HepG2 (cell line): ENCODE measurements around the gene CIAO3. TPM values are rescaled to one million over a fixed set of nuclear protein-coding genes. Genes with fewer than 3 reads are reported as not detected.

Experiments
- AKAP8 ChIP-seq: sonication (generic); formaldehyde crosslinking; IDR thresholded peaks from 2 replicates; pipeline ENCODE4 v1.5.1; 2020; ENCODE audit warnings: mild to moderate bottlenecking, missing genetic modification reagents
- CENPBD1 ChIP-seq: sonication (generic); formaldehyde crosslinking; IDR thresholded peaks from 2 replicates; pipeline ENCODE4 v1.8.0; 2022; ENCODE audit warnings: missing genetic modification reagents, low read depth, mild to moderate bottlenecking, borderline replicate concordance
- DRAP1 ChIP-seq: IDR thresholded peaks from 2 replicates; pipeline ENCODE4 v1.6.1; 2016; ENCODE audit warnings: missing genetic modification reagents, missing compliant biosample characterization
- FOXC1 ChIP-seq: sonication (generic); formaldehyde crosslinking; IDR thresholded peaks from 2 replicates; pipeline ENCODE4 v1.8.0; 2022; ENCODE audit warnings: mild to moderate bottlenecking, missing genetic modification reagents, borderline replicate concordance
- HCFC1 ChIP-seq: fragments of 150-350 bp; IDR thresholded peaks from 2 replicates; pipeline ENCODE4 v1.6.1; 2014; ENCODE audit warnings: low read depth, low read length
- SALL1 ChIP-seq: sonication (generic); formaldehyde crosslinking; IDR thresholded peaks from 2 replicates; pipeline ENCODE4 v1.8.0; 2022; ENCODE audit warnings: mild to moderate bottlenecking, missing genetic modification reagents
- ZBTB7B ChIP-seq: sonication (generic); formaldehyde crosslinking; IDR thresholded peaks from 2 replicates; pipeline ENCODE4 v1.4.0; 2020; ENCODE audit warnings: missing genetic modification reagents
- ZNF335 ChIP-seq: sonication (generic); formaldehyde crosslinking; IDR thresholded peaks from 2 replicates; pipeline ENCODE4 v1.4.0; 2020; ENCODE audit warnings: missing genetic modification reagents
- ZNF510 ChIP-seq: sonication (generic); formaldehyde crosslinking; IDR thresholded peaks from 2 replicates; pipeline ENCODE4 v1.4.0; 2020; ENCODE audit warnings: low read depth, mild to moderate bottlenecking, missing genetic modification reagents
- polyA plus RNA-seq, 8 experiments: library from polyadenylated mRNA; depleted of rRNA in 3 of 8; stranded (reverse) in 7 of 8; unstranded in 1 of 8; fragments of >200 nt; fragmentation: Illumina TruSeq in 4 of 8; extraction: Trizol in 4 of 8; gene quantifications; 2 replicates each; pipeline versions ENCODE4 v1.2.1 to v1.2.3, GENCODE V29; 2011 to 2016; ENCODE audit warnings: low read depth in 4 of 8, missing spikeins in 1 of 8, mixed read lengths in 1 of 8; ENCODE audit not compliant: insufficient read depth in 1 of 8
- total RNA-seq, 5 experiments: library from RNA; depleted of rRNA; stranded (reverse); fragments of >200 nt; fragmentation: Illumina TruSeq; extraction: Trizol; gene quantifications; 2 replicates each; pipeline ENCODE4 v1.2.3, GENCODE V29; 2016; ENCODE audit warnings: low read depth in 1 of 5
- TF ChIP-seq, protein P1 (sequence below): sonication (generic); formaldehyde crosslinking; IDR thresholded peaks from 2 replicates; pipeline ENCODE4 v1.5.0; 2020; ENCODE audit warnings: missing genetic modification reagents
- TF ChIP-seq, protein P2 (sequence below): sonication (generic); formaldehyde crosslinking; conservative IDR thresholded peaks from 2 replicates; pipeline ENCODE4 v1.4.0; 2020; ENCODE audit warnings: missing genetic modification reagents
- TF ChIP-seq, protein P3 (sequence below): sonication (generic); formaldehyde crosslinking; IDR thresholded peaks from 2 replicates; pipeline ENCODE4 v1.4.0; 2020; ENCODE audit warnings: mild to moderate bottlenecking, missing genetic modification reagents

CIAO3 gene
- total and polyA plus RNA-seq, 2 of the 13 experiments (the other 11 are each of a cell fraction or from before 2014, with no cell fraction given): 21.7 to 25.0 TPM

- TF ChIP-seq, protein P1, sequence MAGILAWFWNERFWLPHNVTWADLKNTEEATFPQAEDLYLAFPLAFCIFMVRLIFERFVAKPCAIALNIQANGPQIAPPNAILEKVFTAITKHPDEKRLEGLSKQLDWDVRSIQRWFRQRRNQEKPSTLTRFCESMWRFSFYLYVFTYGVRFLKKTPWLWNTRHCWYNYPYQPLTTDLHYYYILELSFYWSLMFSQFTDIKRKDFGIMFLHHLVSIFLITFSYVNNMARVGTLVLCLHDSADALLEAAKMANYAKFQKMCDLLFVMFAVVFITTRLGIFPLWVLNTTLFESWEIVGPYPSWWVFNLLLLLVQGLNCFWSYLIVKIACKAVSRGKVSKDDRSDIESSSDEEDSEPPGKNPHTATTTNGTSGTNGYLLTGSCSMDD (CRISPR knock-in tag): no peak
- TF ChIP-seq CENPBD1 (CRISPR knock-in tag): no peak
- no peak; the same call in none of the 2 replicates for TF ChIP-seq FOXC1
- no peak for TF ChIP-seq SALL1 (CRISPR knock-in tag)
- no peak for TF ChIP-seq ZNF335
- peak; percentile 34; the same call in 1 of the 2 replicates for TF ChIP-seq AKAP8
- TF ChIP-seq, protein P2, sequence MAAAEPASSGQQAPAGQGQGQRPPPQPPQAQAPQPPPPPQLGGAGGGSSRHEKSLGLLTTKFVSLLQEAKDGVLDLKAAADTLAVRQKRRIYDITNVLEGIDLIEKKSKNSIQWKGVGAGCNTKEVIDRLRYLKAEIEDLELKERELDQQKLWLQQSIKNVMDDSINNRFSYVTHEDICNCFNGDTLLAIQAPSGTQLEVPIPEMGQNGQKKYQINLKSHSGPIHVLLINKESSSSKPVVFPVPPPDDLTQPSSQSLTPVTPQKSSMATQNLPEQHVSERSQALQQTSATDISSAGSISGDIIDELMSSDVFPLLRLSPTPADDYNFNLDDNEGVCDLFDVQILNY (CRISPR knock-in tag): no peak; the same call in 1 of the 2 replicates
- peak; percentile 5; the same call in 1 of the 2 replicates for TF ChIP-seq DRAP1 (CRISPR knock-in tag)
- TF ChIP-seq ZBTB7B (CRISPR knock-in tag): no peak; the same call in 1 of the 2 replicates
- no peak for TF ChIP-seq ZNF510 (CRISPR knock-in tag)
- TF ChIP-seq HCFC1: no peak
- TF ChIP-seq, protein P3, sequence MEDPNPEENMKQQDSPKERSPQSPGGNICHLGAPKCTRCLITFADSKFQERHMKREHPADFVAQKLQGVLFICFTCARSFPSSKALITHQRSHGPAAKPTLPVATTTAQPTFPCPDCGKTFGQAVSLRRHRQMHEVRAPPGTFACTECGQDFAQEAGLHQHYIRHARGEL (CRISPR knock-in tag): no peak
These were observed 20.9 kb downstream of the CIAO3 start (continued) for GRCh38 chr16:719815-720446.
